Panc1 (cell line): ENCODE data around the gene ADGRL3. TPM values are rescaled to one million over a fixed set of nuclear protein-coding genes. Genes with fewer than 3 reads are reported as not detected.

Experiments used
- ATAC-seq: fragments of 200-7000 bp; cut with Tn5 transposase; 2 replicates; pipeline ENCODE4 v1.9.1; 2020; ENCODE audit warnings: mild to moderate bottlenecking, moderate library complexity
- BruUV-seq: library from RNA; stranded (reverse); fragments of 400-500 nt; replicated peaks from 2 replicates; lab custom pipeline; 2021; lab: Mats Ljungman, UMichigan
- CTCF ChIA-PET: fragments of 300-600 bp; sonication (Branson Sonifier 250); formaldehyde crosslinking; loops from one replicate; lab custom pipeline; 2022; ENCODE audit warnings: antibody characterized with exemption; lab: Charles Lee
- POLR2A ChIA-PET: fragments of 300-600 bp; sonication (Branson Sonifier 250); formaldehyde crosslinking; loops from one replicate; lab custom pipeline; 2022; ENCODE audit warnings: antibody characterized with exemption; lab: Charles Lee
- DNase-seq: peaks from one replicate; pipeline ENCODE4 v3.0.0-alpha.2; 2010; ENCODE audit warnings: low read depth, low spot score
- H3K27ac ChIP-seq: 2 replicates; pipeline ENCODE4 v1.5.1; 2011; ENCODE audit warnings: mild to moderate bottlenecking, low read length, inconsistent platforms
- H3K27me3 ChIP-seq: fragments of 200-500 bp; sonication (Bioruptor generic); 2 replicates; pipeline ENCODE4 v1.6.0; 2014; ENCODE audit warnings: low read length, inconsistent platforms; ENCODE audit not compliant: control insufficient read depth, insufficient read depth
- H3K36me3 ChIP-seq: fragments of 200-500 bp; sonication (Bioruptor generic); 2 replicates; pipeline ENCODE4 v1.5.1; 2014; ENCODE audit warnings: inconsistent platforms, mild to moderate bottlenecking, low read length, moderate library complexity; ENCODE audit not compliant: control insufficient read depth, insufficient read depth
- H3K4me1 ChIP-seq: 2 replicates; pipeline ENCODE4 v1.5.1; 2011; ENCODE audit warnings: inconsistent platforms, mild to moderate bottlenecking, low read length, moderate library complexity; ENCODE audit not compliant: control insufficient read depth, insufficient read depth
- H3K4me3 ChIP-seq, 2 experiments: 2 replicates each; pipeline ENCODE4 v1.5.1; 2011 to 2012; ENCODE audit warnings: low read depth in 2 of 2, low read length in 2 of 2, mild to moderate bottlenecking in 2 of 2, inconsistent platforms in 1 of 2, moderate library complexity in 1 of 2
- H3K9me3 ChIP-seq: fragments of 200-500 bp; sonication (Bioruptor generic); 2 replicates; pipeline ENCODE4 v1.5.1; 2014; ENCODE audit warnings: low read depth, mild to moderate bottlenecking, inconsistent platforms, low read length, moderate library complexity; ENCODE audit not compliant: control insufficient read depth, insufficient read depth
- POLR2AphosphoS5 ChIP-seq: IDR thresholded peaks from 2 replicates; pipeline ENCODE4 v1.6.1; 2012; ENCODE audit warnings: mild to moderate bottlenecking, low read depth, low read length, moderate library complexity
- SIN3A ChIP-seq: IDR thresholded peaks from 2 replicates; pipeline ENCODE4 v1.6.1; 2012; ENCODE audit warnings: low read depth, mild to moderate bottlenecking, low read length, moderate library complexity, borderline replicate concordance; ENCODE audit not compliant: insufficient read depth
- TCF7L2 ChIP-seq: IDR thresholded peaks from 2 replicates; pipeline ENCODE4 v1.6.1; 2011; ENCODE audit warnings: mild to moderate bottlenecking, low read depth, low read length, inconsistent platforms
- in situ Hi-C: cut with HindIII; loops from 2 replicates; pipeline ENCODE4 v1.10.0; 2016; ENCODE audit warnings: low sequenced_read_pairs, low pct_unique_long_range_greater_than_20kb
- intact Hi-C: fragments of 100-400 bp; cut with micrococcal nuclease; formaldehyde crosslinking; loops from one replicate; pipeline ENCODE4 v1.10.0; 2022; ENCODE audit not compliant: unreplicated experiment
- total RNA-seq: library from RNA; stranded (reverse); gene quantifications from one replicate; pipeline ENCODE4 v1.2.1, GENCODE V29; 2021; ENCODE audit not compliant: unreplicated experiment
- TF ChIP-seq, protein P1 (sequence below): fragments of 450-650 bp; IDR thresholded peaks from 2 replicates; pipeline ENCODE4 v1.5.1; 2017; ENCODE audit warnings: mild to moderate bottlenecking
- TF ChIP-seq, protein P2 (sequence below), 2 experiments: IDR thresholded peaks; 2 replicates each; pipeline ENCODE4 v1.6.1; 2011 to 2012; ENCODE audit warnings: low read depth in 2 of 2, control low read depth in 1 of 2, low read length in 1 of 2, mild to moderate bottlenecking in 1 of 2, moderate library complexity in 1 of 2; ENCODE audit not compliant: insufficient read depth in 1 of 2

Gene ADGRL3
- total RNA-seq, 1 experiment from 2014 or later: 0.23 TPM

DNA sequence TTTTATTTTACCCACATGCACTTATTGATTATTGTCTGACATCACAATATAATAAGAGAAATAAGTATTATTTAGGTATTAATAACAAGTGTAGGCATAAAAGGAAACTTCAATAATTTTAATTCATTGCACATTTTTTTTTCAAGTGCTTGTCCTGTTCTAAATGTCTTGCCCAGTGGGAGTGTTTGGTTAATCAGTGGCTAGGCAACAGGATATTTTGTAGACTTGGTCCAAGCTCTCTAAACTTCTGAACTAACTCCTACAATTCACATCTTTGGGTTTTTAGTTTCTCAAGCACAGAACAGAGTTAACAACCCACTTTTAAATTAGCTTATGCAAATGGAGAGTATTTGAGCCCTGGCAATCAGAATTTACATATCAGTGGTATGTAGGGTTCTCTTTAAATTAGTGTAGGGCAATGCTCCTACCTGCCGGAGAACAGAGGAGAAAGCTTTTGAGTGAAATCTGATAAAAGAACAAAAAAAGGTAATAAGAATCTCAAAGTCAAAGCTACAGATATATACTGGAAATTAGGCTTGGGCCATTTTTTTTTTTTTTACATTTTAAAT, 353.5 kb downstream of the ADGRL3 start:
- H3K4me1 ChIP-seq: no peaks in the 10 kb centered on the region
- POLR2A ChIA-PET: no interaction called here
- no peak overlapping the region for H3K27ac ChIP-seq
- DNase-seq (no peak), ATAC-seq (no peak)
- H3K9me3 ChIP-seq: no peaks in the 10 kb centered on the region
- TF ChIP-seq, protein P1, sequence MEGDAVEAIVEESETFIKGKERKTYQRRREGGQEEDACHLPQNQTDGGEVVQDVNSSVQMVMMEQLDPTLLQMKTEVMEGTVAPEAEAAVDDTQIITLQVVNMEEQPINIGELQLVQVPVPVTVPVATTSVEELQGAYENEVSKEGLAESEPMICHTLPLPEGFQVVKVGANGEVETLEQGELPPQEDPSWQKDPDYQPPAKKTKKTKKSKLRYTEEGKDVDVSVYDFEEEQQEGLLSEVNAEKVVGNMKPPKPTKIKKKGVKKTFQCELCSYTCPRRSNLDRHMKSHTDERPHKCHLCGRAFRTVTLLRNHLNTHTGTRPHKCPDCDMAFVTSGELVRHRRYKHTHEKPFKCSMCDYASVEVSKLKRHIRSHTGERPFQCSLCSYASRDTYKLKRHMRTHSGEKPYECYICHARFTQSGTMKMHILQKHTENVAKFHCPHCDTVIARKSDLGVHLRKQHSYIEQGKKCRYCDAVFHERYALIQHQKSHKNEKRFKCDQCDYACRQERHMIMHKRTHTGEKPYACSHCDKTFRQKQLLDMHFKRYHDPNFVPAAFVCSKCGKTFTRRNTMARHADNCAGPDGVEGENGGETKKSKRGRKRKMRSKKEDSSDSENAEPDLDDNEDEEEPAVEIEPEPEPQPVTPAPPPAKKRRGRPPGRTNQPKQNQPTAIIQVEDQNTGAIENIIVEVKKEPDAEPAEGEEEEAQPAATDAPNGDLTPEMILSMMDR: no peak
- TF ChIP-seq POLR2AphosphoS5: no peak
- TF ChIP-seq SIN3A: no peak
- TF ChIP-seq, protein P2, sequence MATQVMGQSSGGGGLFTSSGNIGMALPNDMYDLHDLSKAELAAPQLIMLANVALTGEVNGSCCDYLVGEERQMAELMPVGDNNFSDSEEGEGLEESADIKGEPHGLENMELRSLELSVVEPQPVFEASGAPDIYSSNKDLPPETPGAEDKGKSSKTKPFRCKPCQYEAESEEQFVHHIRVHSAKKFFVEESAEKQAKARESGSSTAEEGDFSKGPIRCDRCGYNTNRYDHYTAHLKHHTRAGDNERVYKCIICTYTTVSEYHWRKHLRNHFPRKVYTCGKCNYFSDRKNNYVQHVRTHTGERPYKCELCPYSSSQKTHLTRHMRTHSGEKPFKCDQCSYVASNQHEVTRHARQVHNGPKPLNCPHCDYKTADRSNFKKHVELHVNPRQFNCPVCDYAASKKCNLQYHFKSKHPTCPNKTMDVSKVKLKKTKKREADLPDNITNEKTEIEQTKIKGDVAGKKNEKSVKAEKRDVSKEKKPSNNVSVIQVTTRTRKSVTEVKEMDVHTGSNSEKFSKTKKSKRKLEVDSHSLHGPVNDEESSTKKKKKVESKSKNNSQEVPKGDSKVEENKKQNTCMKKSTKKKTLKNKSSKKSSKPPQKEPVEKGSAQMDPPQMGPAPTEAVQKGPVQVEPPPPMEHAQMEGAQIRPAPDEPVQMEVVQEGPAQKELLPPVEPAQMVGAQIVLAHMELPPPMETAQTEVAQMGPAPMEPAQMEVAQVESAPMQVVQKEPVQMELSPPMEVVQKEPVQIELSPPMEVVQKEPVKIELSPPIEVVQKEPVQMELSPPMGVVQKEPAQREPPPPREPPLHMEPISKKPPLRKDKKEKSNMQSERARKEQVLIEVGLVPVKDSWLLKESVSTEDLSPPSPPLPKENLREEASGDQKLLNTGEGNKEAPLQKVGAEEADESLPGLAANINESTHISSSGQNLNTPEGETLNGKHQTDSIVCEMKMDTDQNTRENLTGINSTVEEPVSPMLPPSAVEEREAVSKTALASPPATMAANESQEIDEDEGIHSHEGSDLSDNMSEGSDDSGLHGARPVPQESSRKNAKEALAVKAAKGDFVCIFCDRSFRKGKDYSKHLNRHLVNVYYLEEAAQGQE (IDR thresholded peaks at IDR 0.05; ENCODE audit: insufficient read depth in 1 of 2, low read depth in 2 of 2, low read length in 1 of 2): no peak
- TF ChIP-seq TCF7L2: no peak
- CTCF ChIA-PET: no interaction called here
- H3K27me3 ChIP-seq: no peaks in the 10 kb centered on the region
- H3K36me3 ChIP-seq: no peaks in the 10 kb centered on the region
- intact Hi-C loops: no loop called here
- in situ Hi-C loops: no loop called here
- no peak overlapping the region for H3K4me3 ChIP-seq
- no TSS peak for BruUV-seq

DNA sequence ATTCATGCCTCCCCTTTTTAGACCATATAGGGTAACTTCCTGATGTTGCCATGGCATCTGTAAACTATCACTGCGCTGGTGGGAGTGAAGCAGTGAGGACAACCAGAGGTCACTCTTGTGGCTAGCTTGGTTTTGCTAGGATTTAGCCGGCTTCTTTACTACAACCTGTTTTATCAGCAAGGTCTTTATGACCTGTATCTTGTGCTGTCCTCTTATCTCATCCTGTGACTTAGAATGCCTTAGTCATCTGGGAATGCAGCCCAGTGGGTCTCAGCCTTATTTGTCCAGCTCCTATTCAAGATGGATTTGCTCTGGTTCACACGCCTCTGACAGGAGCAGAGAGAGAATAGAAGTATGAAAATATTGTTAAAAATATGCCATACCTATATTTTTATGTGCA, 355.7 kb downstream of the ADGRL3 start:
- Histone ChIP-seq H3K27ac (no peak overlapping the region), H3K36me3 (no peaks in the 10 kb centered on the region), H3K9me3 (no peaks in the 10 kb centered on the region), H3K4me3 (no peak overlapping the region), H3K27me3 (no peaks in the 10 kb centered on the region), H3K4me1 (no peaks in the 10 kb centered on the region)
- in situ Hi-C loops: no loop called here
- DNase-seq: no peak
- TF ChIP-seq POLR2AphosphoS5: no peak
- no TSS peak for BruUV-seq
- intact Hi-C loops: no loop called here
- ATAC-seq: no peak
- CTCF ChIA-PET: no interaction called here
- POLR2A ChIA-PET: no interaction called here

DNA sequence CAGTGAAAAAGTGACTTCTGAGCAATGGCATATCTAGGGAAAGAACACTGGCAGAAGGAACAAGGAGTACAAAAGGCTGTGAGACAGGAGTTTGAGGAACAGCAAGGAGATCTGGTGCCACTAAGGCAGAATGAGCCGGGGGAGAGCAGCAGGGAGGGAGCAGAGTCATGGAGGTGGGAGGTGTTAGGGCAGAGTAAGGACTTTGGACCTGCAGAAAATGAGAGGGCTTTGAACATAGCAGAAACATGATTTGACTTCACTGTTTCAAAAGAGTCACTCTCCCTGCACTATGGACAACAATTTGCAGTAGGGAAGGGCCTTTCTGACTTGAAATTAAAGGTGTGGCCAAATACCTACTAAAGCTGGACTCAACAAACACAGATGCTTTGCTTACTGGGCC, 356.2 kb downstream of the ADGRL3 start:
- in situ Hi-C loops: no loop called here

More for the DNA sequence above, 356.2 kb downstream of the ADGRL3 start:
- H3K9me3 ChIP-seq: no peaks in the 10 kb centered on the region
- H3K36me3 ChIP-seq: no peaks in the 10 kb centered on the region
- TF ChIP-seq, protein P2 (IDR thresholded peaks at IDR 0.05; ENCODE audit: insufficient read depth in 1 of 2, low read depth in 2 of 2, low read length in 1 of 2): no peak
- TF ChIP-seq, protein P1: no peak
- TF ChIP-seq SIN3A: no peak
- POLR2A ChIA-PET: no interaction called here
- no peaks in the 10 kb centered on the region for H3K27me3 ChIP-seq
- no peak for ATAC-seq
- H3K4me1 ChIP-seq: no peaks in the 10 kb centered on the region
- no peak overlapping the region for H3K4me3 ChIP-seq
- H3K27ac ChIP-seq: no peak overlapping the region
- no peak for DNase-seq
- intact Hi-C loops: no loop called here
- no TSS peak for BruUV-seq
- CTCF ChIA-PET: no interaction called here
